HG03095 (cell line): ENCODE results near the gene ANGPTL7.

ENCODE experiments used
- ATAC-seq: cut with Tn5 transposase; IDR thresholded peaks from one replicate; pipeline ENCODE4 v1.9.1; 2021; ENCODE audit warnings: moderate library complexity; ENCODE audit not compliant: unreplicated experiment

The ANGPTL7 gene

DNA sequence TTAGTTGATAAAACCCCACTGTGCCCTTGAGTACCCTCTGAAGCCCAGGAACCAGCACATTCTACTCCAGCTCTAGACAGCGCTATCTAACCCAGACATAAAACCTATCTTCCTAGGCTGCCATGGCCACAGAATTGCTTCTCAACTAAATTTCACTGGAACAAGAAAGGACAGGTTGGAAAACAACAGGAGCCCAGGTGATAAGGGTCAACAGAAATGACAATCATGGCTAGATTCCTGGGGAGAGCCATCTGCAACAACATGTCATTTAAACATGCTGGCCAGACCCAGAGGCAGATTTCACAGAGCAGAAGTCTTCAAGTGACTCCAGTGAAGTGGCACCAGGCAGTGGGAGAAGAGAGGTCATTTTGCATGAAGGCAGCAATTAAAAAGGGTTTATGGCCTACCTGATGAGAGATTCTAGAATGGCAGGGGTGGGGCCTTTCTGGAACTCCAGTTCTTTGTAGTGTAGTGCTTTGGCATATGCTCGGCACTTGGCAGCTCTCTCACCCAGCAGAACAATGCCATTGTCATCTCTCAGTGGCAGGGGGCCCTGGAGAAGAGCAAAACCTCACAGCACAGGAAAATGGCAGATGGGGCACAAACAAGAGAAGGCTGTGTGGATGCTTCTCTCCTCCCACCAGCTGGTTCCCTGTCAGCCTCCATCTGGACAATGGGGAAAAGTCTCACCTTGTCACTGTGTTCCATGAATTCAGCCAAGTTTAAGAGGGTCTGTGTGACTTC is 9.9 kb downstream of the ANGPTL7 start:
- ATAC-seq = no peak

DNA sequence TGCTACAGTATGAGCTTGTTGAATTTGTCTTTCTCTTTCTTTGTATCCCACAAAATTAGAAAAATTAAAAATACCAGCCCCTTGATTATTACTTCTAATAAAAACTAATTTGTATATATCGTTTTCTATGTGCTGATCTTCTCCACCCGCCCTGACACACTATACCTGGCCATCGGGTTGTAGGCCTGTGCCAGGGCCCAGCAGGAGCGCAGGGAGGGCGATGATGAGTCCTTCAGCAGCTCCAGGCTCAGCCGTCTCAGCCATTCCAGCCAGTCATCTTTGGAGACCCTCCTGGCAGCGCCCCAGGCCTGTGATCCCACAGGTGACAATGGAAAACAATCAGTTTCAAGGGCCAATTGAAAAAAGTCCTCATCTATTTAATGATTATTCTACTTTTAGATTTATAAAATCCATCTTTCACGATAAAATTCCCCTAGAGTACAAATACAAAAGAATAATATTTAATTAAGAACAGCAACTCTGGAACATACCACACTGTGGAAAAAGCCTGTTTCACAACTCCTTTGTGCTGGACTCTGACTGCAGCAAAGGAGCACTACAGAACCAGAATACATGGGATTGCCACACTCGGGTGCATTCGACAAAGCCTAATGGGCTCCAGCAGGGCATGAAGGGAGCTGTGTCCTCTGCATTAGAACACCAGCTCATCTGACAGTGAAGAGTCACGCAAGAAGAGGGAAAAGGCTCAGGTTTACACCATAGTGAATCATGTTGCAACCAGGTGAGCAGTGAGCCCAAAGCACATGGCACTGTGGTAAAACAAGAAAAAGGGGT is 15.4 kb downstream of the ANGPTL7 start:
- no peak for ATAC-seq

DNA sequence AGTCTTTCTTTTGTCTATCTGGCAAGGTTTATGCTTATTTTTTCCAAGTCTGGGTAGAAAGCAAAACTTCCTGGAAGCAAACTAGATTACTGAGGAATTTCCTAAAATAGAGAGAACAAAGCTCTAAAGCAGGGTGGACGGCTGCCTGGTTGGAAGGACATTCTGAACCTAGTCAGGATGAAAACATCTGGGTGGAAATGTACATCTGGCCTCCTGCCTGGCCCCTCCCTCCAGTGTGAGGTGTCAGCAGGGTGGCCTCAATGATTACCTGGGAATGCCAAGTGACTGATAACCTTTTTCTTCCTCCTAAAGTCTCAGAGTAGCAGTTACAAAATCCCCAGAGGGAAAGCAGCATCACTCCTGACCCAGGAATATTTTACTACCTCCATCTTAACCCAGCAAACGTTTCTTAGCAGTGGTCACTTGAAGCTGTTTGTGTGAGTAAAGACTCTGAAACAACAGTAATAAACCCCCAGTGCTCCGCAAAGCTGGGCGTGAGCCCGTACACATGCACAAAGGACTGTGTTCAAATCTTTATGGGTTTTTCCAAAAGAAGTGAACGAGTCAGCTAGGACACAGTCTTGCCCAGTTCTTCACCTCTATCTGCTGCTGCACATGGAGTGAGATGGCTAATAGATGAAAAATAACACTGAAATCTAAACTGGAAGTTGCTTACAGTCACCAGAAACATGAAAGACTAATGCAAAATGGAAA is 18.9 kb downstream of the ANGPTL7 start:
- no peak for ATAC-seq

DNA sequence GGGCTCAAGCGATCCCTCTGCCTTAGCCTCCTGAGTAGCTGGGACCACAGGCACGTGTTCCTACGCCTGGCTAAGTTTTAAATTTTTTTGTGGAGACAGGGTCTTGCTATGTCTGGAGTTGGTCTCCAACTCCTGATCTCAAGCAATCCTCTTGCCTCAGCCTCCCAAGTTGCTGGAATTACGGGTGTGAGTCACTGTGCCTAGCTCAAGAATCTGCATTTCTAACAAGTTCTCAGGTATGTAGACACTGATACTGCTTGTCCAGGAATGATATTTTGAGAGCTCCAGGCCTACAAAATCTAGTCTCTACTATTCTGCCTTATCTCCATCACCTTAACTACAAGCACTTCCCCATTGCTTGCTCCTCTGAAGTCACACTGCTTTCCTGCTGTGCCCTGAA is 22.3 kb downstream of the ANGPTL7 start:
- ATAC-seq = no peak

DNA sequence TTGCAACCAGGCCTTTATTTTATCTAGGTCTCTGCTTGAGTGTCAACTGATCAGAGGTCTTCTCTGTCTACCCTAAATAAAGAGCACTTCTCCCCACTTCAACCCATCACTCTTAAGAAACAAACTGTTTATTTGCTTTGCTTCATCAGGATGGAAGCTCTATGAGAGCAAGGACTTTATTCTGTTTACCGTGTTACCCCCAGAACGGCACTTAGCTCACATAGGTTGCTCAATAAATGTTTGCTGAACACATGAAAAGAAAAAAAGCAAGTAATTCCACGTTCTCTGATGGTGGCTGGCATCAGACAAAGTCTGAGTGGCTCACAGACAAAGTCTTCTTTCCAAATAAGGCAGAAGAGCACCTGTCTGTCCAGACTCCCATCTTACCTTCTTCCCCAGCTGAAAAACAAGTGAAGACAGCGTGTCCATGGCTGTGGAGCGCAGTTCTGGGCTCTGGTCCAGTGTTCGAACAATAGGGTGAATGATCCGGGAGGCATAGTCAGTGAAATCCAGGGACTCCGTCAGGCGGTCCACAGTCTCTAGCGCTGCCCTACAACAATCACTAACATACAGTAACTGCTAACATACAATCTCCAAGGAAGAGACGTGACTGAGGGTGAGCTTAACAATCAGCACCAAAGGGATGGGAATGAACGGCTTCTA is 22.9 kb downstream of the ANGPTL7 start:
- no peak for ATAC-seq

DNA sequence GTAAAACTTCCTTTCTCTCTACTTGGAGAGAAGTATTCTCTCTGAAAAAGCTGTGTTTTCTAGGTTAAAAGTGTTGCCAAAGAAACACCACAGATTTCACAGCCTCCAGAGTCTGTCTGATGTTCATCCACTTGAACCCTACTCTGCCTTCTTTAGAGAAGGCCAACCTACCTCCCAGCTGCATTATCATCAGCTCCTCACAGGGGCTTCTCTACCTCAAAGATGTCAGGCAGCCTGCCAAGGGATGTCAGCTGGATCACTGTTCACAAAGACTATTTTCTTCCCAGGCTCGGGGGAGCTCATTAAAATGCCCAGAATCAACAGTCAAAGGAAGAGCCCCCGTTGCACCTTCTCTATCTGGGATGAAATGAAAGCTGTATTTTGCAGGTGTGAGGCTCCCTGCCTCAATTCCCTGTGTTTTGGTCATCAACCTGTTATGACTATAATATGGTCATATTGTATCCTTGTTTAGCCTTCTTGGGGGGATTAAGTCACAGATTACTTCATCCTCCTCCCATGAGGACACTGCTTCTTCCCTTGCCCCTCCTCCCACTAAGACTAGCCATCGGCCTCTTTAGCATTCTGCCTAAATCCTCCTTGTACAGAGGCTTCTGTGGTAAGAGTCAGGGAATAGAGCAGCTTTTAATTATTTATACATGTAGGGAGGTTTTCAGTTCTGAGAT is 25.7 kb downstream of the ANGPTL7 start:
- ATAC-seq = no peak

DNA sequence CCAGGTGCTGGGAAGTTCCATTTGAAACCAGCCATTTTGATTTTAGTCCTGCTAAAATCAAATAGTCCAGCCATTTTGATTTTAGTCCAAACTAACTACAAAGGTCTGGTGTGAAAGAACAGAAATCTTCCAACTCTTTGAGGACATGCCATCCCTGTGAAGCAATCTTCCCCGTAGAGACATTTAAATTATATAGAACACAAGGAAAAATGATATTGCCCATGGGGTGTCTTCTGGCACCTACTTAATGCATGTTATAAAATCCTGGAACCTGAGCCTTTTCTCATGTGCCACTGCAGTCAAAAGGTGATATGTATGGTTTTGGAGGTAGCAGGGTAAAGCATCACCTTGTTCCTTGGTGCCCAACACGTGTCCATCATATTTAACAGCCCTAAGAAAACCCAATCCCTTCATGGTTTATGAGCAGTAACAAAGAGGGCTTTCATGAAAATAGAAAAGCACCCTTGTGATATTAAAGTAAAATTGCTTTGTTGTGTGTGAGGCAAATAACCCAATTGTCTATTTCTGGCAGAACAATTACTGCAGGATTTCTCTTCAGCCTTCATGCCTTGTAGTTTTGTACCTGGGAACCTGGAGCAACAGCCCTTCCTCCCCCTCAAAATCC is 26.3 kb downstream of the ANGPTL7 start:
- no peak for ATAC-seq

DNA sequence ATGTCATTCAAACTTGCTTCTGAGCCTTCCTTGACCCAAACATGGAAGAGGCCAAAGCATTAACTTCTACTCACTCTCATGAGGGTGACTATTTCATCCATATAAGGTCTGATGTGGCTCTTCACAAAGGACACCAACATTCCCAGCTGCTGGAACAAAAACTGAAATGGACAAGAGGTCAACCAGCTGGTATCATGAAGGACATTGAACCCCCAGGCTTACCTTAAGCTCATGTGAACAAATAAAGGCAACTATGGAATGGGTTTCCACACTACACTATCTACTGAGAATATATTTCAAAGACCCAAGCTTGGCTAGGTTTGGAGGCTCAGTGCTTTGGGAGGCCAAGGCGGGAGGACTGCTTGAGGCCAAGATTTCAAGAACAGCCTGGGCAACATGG is 26.9 kb downstream of the ANGPTL7 start:
- ATAC-seq = no peak

DNA sequence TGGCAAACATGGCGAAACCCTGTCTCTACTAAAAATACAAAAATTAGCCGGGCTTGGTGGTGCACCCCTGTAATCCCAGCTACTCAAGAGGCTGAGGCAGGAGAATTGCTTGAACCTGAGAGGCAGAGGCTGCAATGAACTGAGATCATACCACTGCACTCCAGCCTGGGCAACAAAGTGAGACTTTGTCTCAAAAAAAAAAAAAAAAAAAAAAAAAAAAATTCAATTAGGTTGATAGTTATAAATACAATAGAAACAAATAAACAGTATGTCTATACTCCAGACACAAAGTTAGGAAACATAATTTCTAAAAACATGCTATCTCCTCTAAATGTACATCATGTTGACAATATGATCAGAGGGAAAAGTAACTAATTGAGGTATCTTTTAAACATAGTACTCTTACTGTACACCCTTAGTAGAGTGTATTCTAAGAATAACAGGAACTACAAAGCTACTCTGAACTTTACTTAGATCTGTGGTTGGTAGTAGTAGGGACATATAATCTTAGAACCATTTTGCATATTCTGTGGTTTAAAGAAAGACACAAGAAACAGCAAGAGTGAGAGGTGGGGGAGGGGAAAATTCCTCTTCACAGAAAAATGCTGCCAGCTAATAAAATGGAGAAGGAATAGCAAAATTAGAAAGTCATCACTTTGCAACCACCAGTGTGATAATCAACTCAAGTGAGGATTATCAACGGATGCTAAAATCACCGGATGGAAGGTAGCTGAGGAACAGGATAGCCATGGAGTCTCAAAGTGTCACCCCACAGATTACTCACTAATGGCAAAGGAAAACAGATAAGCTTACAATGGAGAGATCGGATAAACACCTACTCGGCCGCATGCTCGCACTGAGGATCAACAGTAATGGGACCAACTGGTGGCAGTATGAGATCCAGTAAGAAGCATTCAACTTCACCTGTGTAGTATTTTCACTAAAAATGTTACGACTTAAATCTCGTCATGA is 38.2 kb downstream of the ANGPTL7 start:
- peak; percentile 74 for ATAC-seq

DNA sequence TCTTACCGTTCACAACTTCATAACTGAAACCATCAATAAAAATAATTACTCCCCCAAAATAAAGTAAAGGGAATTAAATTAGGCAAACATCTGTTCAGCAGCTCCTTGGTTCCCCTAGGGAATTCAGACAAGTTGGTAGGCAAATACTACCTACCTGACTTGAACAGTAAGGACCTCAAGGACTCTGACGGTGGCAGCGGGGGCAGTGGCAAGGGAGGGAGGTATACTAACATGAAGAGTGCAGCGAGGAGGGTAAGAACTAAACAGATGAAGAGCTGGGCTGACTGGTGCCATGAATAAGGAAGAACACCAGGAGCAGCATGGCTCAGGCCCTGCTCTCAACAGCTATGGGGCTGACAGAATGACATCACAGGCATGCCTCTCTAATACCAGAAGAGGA is 40.0 kb downstream of the ANGPTL7 start:
- ATAC-seq = no peak

DNA sequence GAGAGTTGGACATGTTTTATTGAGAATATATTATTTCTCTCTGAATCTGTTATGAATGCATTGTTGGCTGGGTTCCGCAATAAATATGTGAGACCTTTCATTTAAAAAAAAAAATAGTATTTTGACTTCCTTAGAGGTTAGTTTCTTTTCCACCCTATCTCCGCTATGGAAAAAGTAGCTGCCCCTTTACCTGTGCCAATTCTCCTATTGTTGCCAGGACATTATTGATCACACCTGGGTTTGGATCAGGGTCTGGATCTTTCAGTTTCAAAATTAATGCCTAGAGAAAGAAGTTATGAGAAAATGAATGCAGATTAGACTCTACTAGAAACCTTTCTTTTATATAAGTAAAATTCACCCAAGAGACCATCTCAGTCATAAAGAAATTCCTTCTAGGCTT is 44.1 kb downstream of the ANGPTL7 start:
- ATAC-seq = no peak

DNA sequence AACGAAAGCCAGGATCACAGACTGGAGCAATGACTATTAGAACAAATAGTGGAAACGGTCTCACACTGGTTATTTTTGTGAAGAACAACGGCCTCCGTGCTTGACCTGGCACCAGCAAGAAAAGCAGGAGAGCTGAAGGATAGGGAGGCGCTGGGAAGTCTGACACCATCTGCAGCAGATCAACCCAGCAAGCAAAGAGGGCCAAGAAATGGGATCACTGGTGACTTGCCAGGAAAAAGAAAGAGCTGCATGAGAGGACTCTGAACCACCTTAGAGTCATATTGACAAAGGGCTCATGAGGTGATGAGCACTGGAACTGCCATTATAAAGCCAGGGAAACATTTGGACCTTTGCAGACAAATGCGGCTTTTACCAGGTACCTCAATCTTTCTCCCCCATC is 48.2 kb downstream of the ANGPTL7 start:
- ATAC-seq = no peak

DNA sequence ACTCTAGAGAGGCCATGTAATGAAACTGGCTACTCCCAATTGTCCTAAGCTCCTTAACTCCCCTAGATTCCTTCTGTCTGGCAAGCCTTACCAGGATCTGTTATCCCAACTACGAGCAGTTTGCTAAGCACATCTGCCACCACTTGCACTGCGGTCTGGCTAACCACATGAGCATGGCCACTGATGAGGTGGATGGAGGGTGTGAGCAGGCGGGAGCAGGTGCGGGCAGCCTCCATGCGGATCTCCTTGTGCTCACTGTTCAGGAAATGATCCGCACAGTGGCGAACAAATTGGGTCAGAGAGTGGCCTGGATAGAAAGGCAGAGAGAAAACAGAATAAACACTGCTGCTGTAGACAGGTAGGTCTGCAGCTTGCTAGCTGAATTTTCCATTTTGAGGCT is 49.2 kb downstream of the ANGPTL7 start:
- no peak for ATAC-seq

DNA sequence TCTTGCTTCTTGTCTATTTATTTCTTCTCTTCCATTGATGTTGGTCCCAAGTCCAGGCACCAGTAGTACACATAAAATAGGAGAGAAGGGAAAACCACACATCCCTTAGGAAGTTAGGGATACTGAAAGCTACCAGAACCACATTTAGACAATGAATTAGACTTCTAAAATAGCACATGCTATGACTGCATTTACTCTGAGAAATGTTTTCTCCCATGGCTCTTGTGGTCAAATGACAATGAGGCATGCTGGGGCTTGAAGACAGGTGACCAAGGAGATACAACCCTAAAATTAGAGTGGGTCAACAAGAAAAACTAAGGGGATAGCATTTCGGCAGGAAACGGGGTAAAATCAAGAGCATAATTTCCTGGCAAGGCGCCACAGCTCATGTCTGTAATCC is 56.1 kb downstream of the ANGPTL7 start:
- no peak for ATAC-seq
